Adrenal gland (tissue), 12 donors: ENCODE data around the gene CRYBG2. TPM values are rescaled to one million over a fixed set of nuclear protein-coding genes. Genes with fewer than 3 reads are reported as not detected.

ENCODE experiments used
- DNase-seq, 7 donors: peaks; one replicate each; pipeline ENCODE4 v3.0.0-alpha.2; 2019 to 2020
- H3K27ac ChIP-seq, 5 donors: fragments of 200-600 bp; sonication (generic) in 4 of 5; 1 replicate in 3 of 5; 2 replicates in 2 of 5; pipeline versions ENCODE4 v1.5.1 to v1.8.0; 2016 to 2020; ENCODE audit warnings: mild to moderate bottlenecking in 1 of 5
- H3K27me3 ChIP-seq: fragments of 200-600 bp; 2 replicates; pipeline ENCODE4 v1.8.0; 2021
- H3K36me3 ChIP-seq, 2 donors: fragments of 200-600 bp; replicated peaks in 1 of 2; 1 replicate in 1 of 2; 2 replicates in 1 of 2; pipeline versions ENCODE4 v1.5.1 to v1.8.0; 2018 to 2022
- H3K4me1 ChIP-seq, 2 donors: fragments of 200-600 bp; replicated peaks in 1 of 2; 1 replicate in 1 of 2; 2 replicates in 1 of 2; pipeline versions ENCODE4 v1.5.1 to v1.8.0; 2018 to 2021
- H3K4me3 ChIP-seq, 4 donors: fragments of 200-600 bp; sonication (generic) in 3 of 4; one replicate each; pipeline ENCODE4 v1.5.1; 2016 to 2018
- H3K9me3 ChIP-seq, 3 donors: fragments of 200-600 bp; sonication (generic) in 1 of 3; replicated peaks in 1 of 3; 1 replicate in 2 of 3; 2 replicates in 1 of 3; pipeline versions ENCODE4 v1.5.1 to v1.8.0; 2016 to 2021
- CTCF ChIP-seq, 6 experiments: fragments of 450-650 bp in 4 of 6; fragments of 200-600 bp in 2 of 6; sonication (generic) in 1 of 6; IDR thresholded peaks; 1 replicate in 5 of 6; 2 replicates in 1 of 6; pipeline versions ENCODE4 v1.5.1 to v1.8.0; 2016 to 2021; ENCODE audit warnings: antibody characterized with exemption in 6 of 6, mild to moderate bottlenecking in 2 of 6, moderate library complexity in 1 of 6
- POLR2A ChIP-seq, 2 donors: fragments of 450-650 bp; IDR thresholded peaks; one replicate each; pipeline ENCODE4 v1.6.1; 2017; ENCODE audit warnings: antibody characterized with exemption in 2 of 2, mild to moderate bottlenecking in 2 of 2, moderate library complexity in 1 of 2
- WGBS, 4 donors: extraction: QIAGEN DNeasy Blood & Tissue Kit in 2 of 4; methylation state at CpG; one replicate each; pipeline versions ENCODE4 v1.1.5 to v1.1.7; 2013 to 2017; 5-methylcytosine and 5-hydroxymethylcytosine counted together
- intact Hi-C, 2 donors: fragments of 100-400 bp; cut with DNase I; formaldehyde crosslinking; loops; one replicate each; pipeline versions ENCODE4 v1.14.1 to v1.15.0; 2022 to 2023
- polyA plus RNA-seq, 3 donors: library from polyadenylated mRNA; stranded (reverse); fragments of 200-250 nt in 2 of 3; fragments of 350-450 nt in 1 of 3; fragmentation: Illumina TruSeq in 1 of 3; extraction: RNeasy Lipid Tissue Mini Kit (QIAGEN cat#74804) in 1 of 3; gene quantifications; one replicate each; pipeline ENCODE4 v1.2.3, GENCODE V29; 2013 to 2014
- total RNA-seq, 9 donors: library from RNA; depleted of rRNA in 4 of 9; stranded (reverse); fragments of >200 nt in 4 of 9; fragments of 120-200 nt in 1 of 9; fragmentation: NEBNext Ultra II Directional in 1 of 9; extraction: Animal tissue kit (Norgen Biotek cat#: 25700) in 1 of 9; gene quantifications; one replicate each; pipeline versions ENCODE4 v1.1.0 to v1.2.4, GENCODE V29; 2013 to 2023
- donor health status: healthy with polysubstance abuse.
- donor health status: Bipolar disorder and iron deficiency.
- donor health status: DM: yes; HTN: yes; CAD: no.
- donor health status: DM: no; HTN: no; CAD: no.
- donor health status: DM: no; HTN: no; CAD: no.
- donor health status: DM: yes; HTN: yes; CAD: no.

The CRYBG2 gene
- total and polyA plus RNA-seq, 12 donors = 0.17 to 0.48 (median 0.20) TPM; not detected in 9

GRCh38 chr1:26346274-26347033 is 7.5 kb downstream of the CRYBG2 start:
- TF ChIP-seq POLR2A (IDR thresholded peaks at IDR 0.05) (no peak), CTCF (IDR thresholded peaks at IDR 0.05) (no peak)
- DNase-seq = no peak
- 66 to 87% (median 72%) methylated on average over 5 to 10 of the region's 10 CpGs for WGBS, 4 donors
- H3K4me1 ChIP-seq = no peaks in the 10 kb centered on the region
- H3K27me3 ChIP-seq = no peaks in the 10 kb centered on the region
- H3K9me3 ChIP-seq = no peaks in the 10 kb centered on the region
- H3K27ac ChIP-seq = no peak overlapping the region
- intact Hi-C loops = no loop called here
- H3K4me3 ChIP-seq = no peak overlapping the region
- H3K36me3 ChIP-seq = no peaks in the 10 kb centered on the region

GRCh38 chr1:26345718-26346117 is 8.2 kb downstream of the CRYBG2 start:
- H3K4me1 ChIP-seq = no peaks in the 10 kb centered on the region
- H3K27me3 ChIP-seq = no peaks in the 10 kb centered on the region
- H3K9me3 ChIP-seq = no peaks in the 10 kb centered on the region
- H3K36me3 ChIP-seq = no peaks in the 10 kb centered on the region
- DNase-seq = no peak
- WGBS, 4 donors = 83 to 90% methylated on average over 15 of the region's 15 CpGs; no CpG with 5 or more reads in 2 of the 4 donors
- TF ChIP-seq CTCF (IDR thresholded peaks at IDR 0.05) = no peak
- TF ChIP-seq POLR2A (IDR thresholded peaks at IDR 0.05) = no peak
- H3K4me3 ChIP-seq = no peak overlapping the region
- no peak overlapping the region for H3K27ac ChIP-seq
- intact Hi-C loops = no loop called here

GRCh38 chr1:26344147-26344920 is 9.6 kb downstream of the CRYBG2 start:
- DNase-seq = no peak
- Histone ChIP-seq H3K4me3 (no peak overlapping the region), H3K9me3 (no peaks in the 10 kb centered on the region), H3K27ac (no peak overlapping the region), H3K27me3 (no peaks in the 10 kb centered on the region), H3K36me3 (no peaks in the 10 kb centered on the region), H3K4me1 (no peaks in the 10 kb centered on the region)
- TF ChIP-seq POLR2A (IDR thresholded peaks at IDR 0.05) = no peak
- no peak for TF ChIP-seq CTCF (IDR thresholded peaks at IDR 0.05)
- WGBS, 4 donors = 60 to 92% (median 88%) methylated on average over 1 to 15 of the region's 15 CpGs
- intact Hi-C loops = no loop called here

- H3K36me3 ChIP-seq = no peaks in the 10 kb centered on the region
- no peak overlapping the region for H3K4me3 ChIP-seq
- intact Hi-C loops = no loop called here
- no peak for DNase-seq
- no peak overlapping the region for H3K27ac ChIP-seq
- no peak for TF ChIP-seq CTCF (IDR thresholded peaks at IDR 0.05)
- TF ChIP-seq POLR2A (IDR thresholded peaks at IDR 0.05) = no peak
- 54 to 62% (median 59%) methylated on average over 4 of the region's 4 CpGs for WGBS, 4 donors
- H3K4me1 ChIP-seq = peaks cover 0 to 13% of the 10 kb centered on the region in 2 donors
- H3K27me3 ChIP-seq = peaks cover under 1% of the 10 kb centered on the region
- no peaks in the 10 kb centered on the region for H3K9me3 ChIP-seq
These were observed 13.9 kb downstream of the CRYBG2 start for GRCh38 chr1:26340047-26340481.
